LNCAP (cell line): ENCODE data around the gene SIDT1.

ENCODE experiments used
- TF ChIP-seq, protein P1 (sequence below): fragments of 450-650 bp; IDR thresholded peaks from 2 replicates; pipeline ENCODE4 v1.5.1; 2017; ENCODE audit warnings: mild to moderate bottlenecking

The SIDT1 gene

DNA sequence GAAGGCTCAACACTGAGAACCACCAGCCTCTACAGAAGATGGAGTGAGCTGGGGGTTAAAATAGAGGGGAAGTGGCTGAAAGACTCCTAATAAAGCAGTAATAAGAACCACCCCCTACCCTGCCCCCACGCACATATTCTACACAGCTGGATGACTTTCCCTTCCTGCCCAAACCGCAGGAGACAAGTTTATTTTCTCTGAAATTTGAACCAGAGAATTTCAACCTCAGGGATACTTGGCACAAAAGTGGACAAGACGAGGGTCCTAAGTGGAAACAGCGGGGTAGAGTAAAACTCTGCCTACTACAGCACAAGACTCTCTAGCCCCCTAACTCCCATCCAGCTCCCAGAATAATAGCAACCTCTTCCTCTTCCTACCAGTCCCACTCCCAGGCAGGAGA lies 135.7 kb downstream of the SIDT1 start:
- TF ChIP-seq, protein P1, sequence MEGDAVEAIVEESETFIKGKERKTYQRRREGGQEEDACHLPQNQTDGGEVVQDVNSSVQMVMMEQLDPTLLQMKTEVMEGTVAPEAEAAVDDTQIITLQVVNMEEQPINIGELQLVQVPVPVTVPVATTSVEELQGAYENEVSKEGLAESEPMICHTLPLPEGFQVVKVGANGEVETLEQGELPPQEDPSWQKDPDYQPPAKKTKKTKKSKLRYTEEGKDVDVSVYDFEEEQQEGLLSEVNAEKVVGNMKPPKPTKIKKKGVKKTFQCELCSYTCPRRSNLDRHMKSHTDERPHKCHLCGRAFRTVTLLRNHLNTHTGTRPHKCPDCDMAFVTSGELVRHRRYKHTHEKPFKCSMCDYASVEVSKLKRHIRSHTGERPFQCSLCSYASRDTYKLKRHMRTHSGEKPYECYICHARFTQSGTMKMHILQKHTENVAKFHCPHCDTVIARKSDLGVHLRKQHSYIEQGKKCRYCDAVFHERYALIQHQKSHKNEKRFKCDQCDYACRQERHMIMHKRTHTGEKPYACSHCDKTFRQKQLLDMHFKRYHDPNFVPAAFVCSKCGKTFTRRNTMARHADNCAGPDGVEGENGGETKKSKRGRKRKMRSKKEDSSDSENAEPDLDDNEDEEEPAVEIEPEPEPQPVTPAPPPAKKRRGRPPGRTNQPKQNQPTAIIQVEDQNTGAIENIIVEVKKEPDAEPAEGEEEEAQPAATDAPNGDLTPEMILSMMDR: no peak

DNA sequence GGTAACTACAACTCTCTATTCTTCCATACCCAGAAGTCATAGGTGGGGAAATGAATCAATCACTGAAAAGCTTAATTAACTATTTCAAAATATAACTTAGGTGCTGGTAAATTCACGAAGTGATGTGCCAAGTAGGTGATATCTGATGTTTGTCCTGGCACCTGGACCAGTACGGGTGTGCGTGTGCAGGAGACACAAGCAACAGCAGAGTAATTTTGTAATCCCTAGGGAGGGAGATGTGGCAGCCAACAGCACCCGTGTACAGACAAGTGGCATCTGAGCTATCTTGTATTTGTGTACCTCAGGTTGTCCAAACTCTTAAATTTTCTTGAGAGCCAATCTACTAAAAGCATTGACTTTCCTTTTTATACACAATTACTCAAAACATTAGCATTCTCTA lies 141.2 kb downstream of the SIDT1 start:
- TF ChIP-seq, protein P1: no peak

DNA sequence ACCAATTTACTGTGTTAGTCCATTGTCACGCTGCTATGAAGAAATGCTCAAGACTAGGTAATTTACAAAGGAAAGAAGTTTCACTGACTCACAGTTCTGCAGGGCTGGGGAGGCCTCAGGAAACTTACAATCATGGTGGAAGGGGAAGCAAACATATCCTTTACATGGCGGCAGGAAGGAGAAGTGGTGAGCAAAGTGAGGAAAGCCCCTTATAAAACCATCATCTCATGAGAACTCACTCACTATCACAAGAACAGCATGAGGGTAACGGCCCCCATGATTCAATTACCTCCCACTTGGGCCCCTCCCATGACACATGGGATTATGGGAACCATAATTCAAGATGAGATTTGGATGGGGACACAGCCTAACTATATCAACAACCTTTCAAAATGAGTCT lies 143.9 kb downstream of the SIDT1 start:
- TF ChIP-seq, protein P1: no peak

DNA sequence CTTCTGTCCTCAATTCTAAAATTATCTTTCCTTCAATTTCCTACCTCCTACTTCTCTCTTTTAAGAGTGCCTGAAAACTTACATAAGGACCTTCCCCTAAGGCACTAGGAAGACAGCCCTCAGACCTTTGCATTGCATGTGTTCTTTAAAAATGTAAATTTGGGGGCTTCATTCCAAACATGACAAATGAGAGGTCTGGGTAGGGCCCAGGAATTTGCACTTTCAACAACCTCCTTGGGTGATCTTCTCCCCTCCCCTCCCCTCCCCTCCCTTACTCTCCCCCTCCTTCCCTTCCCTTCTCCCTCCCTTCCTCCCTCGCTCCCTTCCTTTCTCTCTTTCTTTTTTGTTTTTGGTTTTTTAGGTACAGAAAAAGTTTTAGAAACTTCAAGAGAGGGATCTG lies 145.4 kb downstream of the SIDT1 start:
- TF ChIP-seq, protein P1: no peak

DNA sequence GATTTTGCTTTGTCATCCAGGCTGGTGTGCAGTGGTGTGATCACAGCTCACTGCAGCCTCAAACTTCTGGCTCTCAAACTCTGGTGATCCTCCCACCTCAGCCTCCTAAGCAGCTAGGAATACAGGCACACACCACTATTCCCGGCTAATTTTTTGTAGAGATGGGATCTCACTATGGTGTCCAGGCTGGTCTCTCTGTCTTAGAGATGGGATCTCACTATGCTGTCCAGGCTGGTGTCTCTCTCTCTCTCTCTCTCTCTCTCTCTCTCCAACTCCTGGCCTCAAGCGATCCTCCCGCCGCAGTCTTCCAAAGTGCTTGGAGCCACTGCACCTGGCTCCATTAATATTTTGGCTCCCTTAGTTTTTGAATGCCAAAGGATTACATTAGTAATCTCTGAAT lies 146.4 kb downstream of the SIDT1 start:
- TF ChIP-seq, protein P1: no peak
